HEK293 (cell line): ENCODE data around the gene MOSMO.

Experiments
- CTCF ChIA-PET: fragments of 350-600 bp; formaldehyde crosslinking; extraction: SDS; loops from one replicate; lab custom pipeline; 2021; ENCODE audit warnings: antibody characterized with exemption; lab: Yijun Ruan, JAX
- POLR2A ChIA-PET: fragments of 300-600 bp; formaldehyde crosslinking; extraction: SDS; loops from one replicate; lab custom pipeline; 2020; ENCODE audit warnings: antibody characterized with exemption, inconsistent platforms; lab: Yijun Ruan, JAX
- H3K27ac ChIP-seq: fragments of 200-500 bp; sonication (Bioruptor generic); 2 replicates; pipeline ENCODE4 v1.5.1; 2014; ENCODE audit warnings: low read depth, low read length, control low read depth, inconsistent platforms; ENCODE audit errors: extremely low read depth
- H3K36me3 ChIP-seq, 2 experiments: fragments of 200-500 bp in 1 of 2; sonication (Bioruptor generic) in 1 of 2; 1 replicate in 1 of 2; 2 replicates in 1 of 2; pipeline ENCODE4 v1.5.1; 2014 to 2017; ENCODE audit warnings: inconsistent platforms in 2 of 2, low read length in 2 of 2; ENCODE audit not compliant: control insufficient read depth in 2 of 2, insufficient read depth in 1 of 2
- H3K4me1 ChIP-seq: fragments of 200-500 bp; sonication (Bioruptor generic); 2 replicates; pipeline ENCODE4 v1.5.1; 2014; ENCODE audit warnings: mild to moderate bottlenecking, low read length, inconsistent platforms; ENCODE audit not compliant: control insufficient read depth, insufficient read depth
- H3K4me3 ChIP-seq: 2 replicates; pipeline ENCODE4 v1.5.1; 2011; ENCODE audit warnings: low read depth, mild to moderate bottlenecking, control low read depth, low read length, moderate library complexity
- H3K9me3 ChIP-seq: fragments of 200-500 bp; sonication (Bioruptor generic); 2 replicates; pipeline ENCODE4 v1.5.1; 2014; ENCODE audit warnings: low read depth, low read length, inconsistent platforms; ENCODE audit not compliant: control insufficient read depth, insufficient read depth
- ATF2 ChIP-seq: fragments of 450-650 bp; formaldehyde crosslinking; IDR thresholded peaks from 2 replicates; pipeline ENCODE4 v1.5.1; 2016; ENCODE audit warnings: missing biosample characterization, missing genetic modification characterization, low read depth
- EGR2 ChIP-seq: fragments of 450-650 bp; formaldehyde crosslinking; IDR thresholded peaks from 2 replicates; pipeline ENCODE4 v1.5.1; 2016; ENCODE audit warnings: low read depth, missing biosample characterization, missing genetic modification characterization
- GFI1B ChIP-seq: fragments of 450-650 bp; formaldehyde crosslinking; IDR thresholded peaks from 2 replicates; pipeline ENCODE4 v1.5.1; 2016; ENCODE audit warnings: missing biosample characterization, missing genetic modification characterization
- HOXA7 ChIP-seq: sonication (generic); formaldehyde crosslinking; IDR thresholded peaks from 2 replicates; pipeline ENCODE4 v1.8.1; 2022; ENCODE audit warnings: missing genetic modification reagents, borderline replicate concordance
- KLF7 ChIP-seq: fragments of 450-650 bp; formaldehyde crosslinking; IDR thresholded peaks from 2 replicates; pipeline ENCODE4 v1.5.1; 2016; ENCODE audit warnings: missing biosample characterization, missing genetic modification characterization, borderline replicate concordance
- SCRT2 ChIP-seq: fragments of 450-650 bp; formaldehyde crosslinking; IDR thresholded peaks from 2 replicates; pipeline ENCODE4 v1.5.1; 2016; ENCODE audit warnings: missing biosample characterization, missing genetic modification characterization
- TRIM28 ChIP-seq: IDR thresholded peaks from 2 replicates; pipeline ENCODE4 v1.6.1; 2011; ENCODE audit warnings: low read length, control low read depth, borderline replicate concordance
- ZBTB49 ChIP-seq: fragments of 450-650 bp; formaldehyde crosslinking; IDR thresholded peaks from 2 replicates; pipeline ENCODE4 v1.5.1; 2016; ENCODE audit warnings: missing biosample characterization, missing genetic modification characterization, low read depth
- ZFP3 ChIP-seq: fragments of 450-650 bp; formaldehyde crosslinking; IDR thresholded peaks from 2 replicates; pipeline ENCODE4 v1.5.1; 2016; ENCODE audit warnings: low read depth, missing biosample characterization, missing genetic modification characterization
- ZFP69B ChIP-seq: fragments of 450-650 bp; formaldehyde crosslinking; IDR thresholded peaks from 2 replicates; pipeline ENCODE4 v1.5.1; 2016; ENCODE audit warnings: missing biosample characterization, missing genetic modification characterization
- ZNF140 ChIP-seq: fragments of 450-650 bp; formaldehyde crosslinking; IDR thresholded peaks from 2 replicates; pipeline ENCODE4 v1.5.1; 2016; ENCODE audit warnings: missing biosample characterization, missing genetic modification characterization
- ZNF521 ChIP-seq: fragments of 450-650 bp; formaldehyde crosslinking; IDR thresholded peaks from 2 replicates; pipeline ENCODE4 v1.5.1; 2017; ENCODE audit warnings: missing biosample characterization, mild to moderate bottlenecking, missing genetic modification characterization
- ZNF600 ChIP-seq: fragments of 450-650 bp; formaldehyde crosslinking; IDR thresholded peaks from 2 replicates; pipeline ENCODE4 v1.5.1; 2016; ENCODE audit warnings: missing biosample characterization, missing genetic modification characterization
- ZNF626 ChIP-seq: fragments of 450-650 bp; sonication (Bioruptor Pico); formaldehyde crosslinking; IDR thresholded peaks from 2 replicates; pipeline ENCODE4 v1.5.1; 2018; ENCODE audit warnings: missing biosample characterization, missing genetic modification characterization, inconsistent platforms
- ZNF629 ChIP-seq: fragments of 450-650 bp; formaldehyde crosslinking; IDR thresholded peaks from 2 replicates; pipeline ENCODE4 v1.5.1; 2017; ENCODE audit warnings: missing biosample characterization, missing genetic modification characterization
- ZNF776 ChIP-seq: fragments of 450-650 bp; formaldehyde crosslinking; IDR thresholded peaks from 2 replicates; pipeline ENCODE4 v1.5.0; 2017; ENCODE audit warnings: missing biosample characterization, missing genetic modification characterization, borderline replicate concordance
- TF ChIP-seq, protein P1 (sequence below): fragments of 450-650 bp; formaldehyde crosslinking; IDR thresholded peaks from 2 replicates; pipeline ENCODE4 v1.5.1; 2016; ENCODE audit warnings: missing biosample characterization, missing genetic modification characterization
- TF ChIP-seq, protein P2 (sequence below): fragments of 450-650 bp; formaldehyde crosslinking; IDR thresholded peaks from 2 replicates; pipeline ENCODE4 v1.5.1; 2016; ENCODE audit warnings: missing biosample characterization, missing genetic modification characterization
- TF ChIP-seq, protein P3 (sequence below): fragments of 450-650 bp; formaldehyde crosslinking; IDR thresholded peaks from 2 replicates; pipeline ENCODE4 v1.5.1; 2016; ENCODE audit warnings: missing biosample characterization, missing genetic modification characterization
- TF ChIP-seq, protein P4 (sequence below): fragments of 450-650 bp; formaldehyde crosslinking; IDR thresholded peaks from 2 replicates; pipeline ENCODE4 v1.5.1; 2017; ENCODE audit warnings: missing biosample characterization, missing genetic modification characterization
- TF ChIP-seq, protein P5 (sequence below): fragments of 450-650 bp; formaldehyde crosslinking; IDR thresholded peaks from 2 replicates; pipeline ENCODE4 v1.5.1; 2016; ENCODE audit warnings: missing biosample characterization, missing genetic modification characterization
- TF ChIP-seq, protein P6 (sequence below): fragments of 450-650 bp; formaldehyde crosslinking; IDR thresholded peaks from 2 replicates; pipeline ENCODE4 v1.5.1; 2016; ENCODE audit warnings: missing biosample characterization, missing genetic modification characterization

MOSMO gene

GRCh38 chr16:21962475-21962874 is 45.4 kb upstream of the MOSMO start (continued):
- TF ChIP-seq ZNF776 (tag by site-specific recombination), result no peak
- TF ChIP-seq ZBTB49 (tag by site-specific recombination), result no peak
- TF ChIP-seq, protein P1, sequence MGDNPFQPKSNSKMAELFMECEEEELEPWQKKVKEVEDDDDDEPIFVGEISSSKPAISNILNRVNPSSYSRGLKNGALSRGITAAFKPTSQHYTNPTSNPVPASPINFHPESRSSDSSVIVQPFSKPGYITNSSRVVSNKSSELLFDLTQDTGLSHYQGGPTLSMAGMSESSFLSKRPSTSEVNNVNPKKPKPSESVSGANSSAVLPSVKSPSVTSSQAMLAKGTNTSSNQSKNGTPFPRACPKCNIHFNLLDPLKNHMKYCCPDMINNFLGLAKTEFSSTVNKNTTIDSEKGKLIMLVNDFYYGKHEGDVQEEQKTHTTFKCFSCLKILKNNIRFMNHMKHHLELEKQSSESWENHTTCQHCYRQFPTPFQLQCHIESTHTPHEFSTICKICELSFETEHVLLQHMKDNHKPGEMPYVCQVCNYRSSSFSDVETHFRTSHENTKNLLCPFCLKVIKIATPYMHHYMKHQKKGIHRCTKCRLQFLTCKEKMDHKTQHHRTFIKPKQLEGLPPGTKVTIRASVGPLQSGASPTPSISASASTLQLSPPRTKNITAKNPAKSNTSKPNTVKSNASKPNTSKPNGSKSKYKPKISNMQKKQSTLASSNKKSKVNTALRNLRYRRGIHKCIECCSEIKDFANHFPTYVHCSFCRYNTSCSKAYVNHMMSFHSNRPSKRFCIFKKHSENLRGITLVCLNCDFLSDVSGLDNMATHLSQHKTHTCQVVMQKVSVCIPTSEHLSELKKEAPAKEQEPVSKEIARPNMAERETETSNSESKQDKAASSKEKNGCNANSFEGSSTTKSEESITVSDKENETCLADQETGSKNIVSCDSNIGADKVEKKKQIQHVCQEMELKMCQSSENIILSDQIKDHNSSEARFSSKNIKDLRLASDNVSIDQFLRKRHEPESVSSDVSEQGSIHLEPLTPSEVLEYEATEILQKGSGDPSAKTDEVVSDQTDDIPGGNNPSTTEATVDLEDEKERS, result no peak
- TF ChIP-seq ZFP69B (tag by site-specific recombination), result no peak
- TF ChIP-seq, protein P2, sequence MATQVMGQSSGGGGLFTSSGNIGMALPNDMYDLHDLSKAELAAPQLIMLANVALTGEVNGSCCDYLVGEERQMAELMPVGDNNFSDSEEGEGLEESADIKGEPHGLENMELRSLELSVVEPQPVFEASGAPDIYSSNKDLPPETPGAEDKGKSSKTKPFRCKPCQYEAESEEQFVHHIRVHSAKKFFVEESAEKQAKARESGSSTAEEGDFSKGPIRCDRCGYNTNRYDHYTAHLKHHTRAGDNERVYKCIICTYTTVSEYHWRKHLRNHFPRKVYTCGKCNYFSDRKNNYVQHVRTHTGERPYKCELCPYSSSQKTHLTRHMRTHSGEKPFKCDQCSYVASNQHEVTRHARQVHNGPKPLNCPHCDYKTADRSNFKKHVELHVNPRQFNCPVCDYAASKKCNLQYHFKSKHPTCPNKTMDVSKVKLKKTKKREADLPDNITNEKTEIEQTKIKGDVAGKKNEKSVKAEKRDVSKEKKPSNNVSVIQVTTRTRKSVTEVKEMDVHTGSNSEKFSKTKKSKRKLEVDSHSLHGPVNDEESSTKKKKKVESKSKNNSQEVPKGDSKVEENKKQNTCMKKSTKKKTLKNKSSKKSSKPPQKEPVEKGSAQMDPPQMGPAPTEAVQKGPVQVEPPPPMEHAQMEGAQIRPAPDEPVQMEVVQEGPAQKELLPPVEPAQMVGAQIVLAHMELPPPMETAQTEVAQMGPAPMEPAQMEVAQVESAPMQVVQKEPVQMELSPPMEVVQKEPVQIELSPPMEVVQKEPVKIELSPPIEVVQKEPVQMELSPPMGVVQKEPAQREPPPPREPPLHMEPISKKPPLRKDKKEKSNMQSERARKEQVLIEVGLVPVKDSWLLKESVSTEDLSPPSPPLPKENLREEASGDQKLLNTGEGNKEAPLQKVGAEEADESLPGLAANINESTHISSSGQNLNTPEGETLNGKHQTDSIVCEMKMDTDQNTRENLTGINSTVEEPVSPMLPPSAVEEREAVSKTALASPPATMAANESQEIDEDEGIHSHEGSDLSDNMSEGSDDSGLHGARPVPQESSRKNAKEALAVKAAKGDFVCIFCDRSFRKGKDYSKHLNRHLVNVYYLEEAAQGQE, result no peak
- no peak for TF ChIP-seq HOXA7
- no peak for TF ChIP-seq SCRT2 (tag by site-specific recombination)
- TF ChIP-seq, protein P3, sequence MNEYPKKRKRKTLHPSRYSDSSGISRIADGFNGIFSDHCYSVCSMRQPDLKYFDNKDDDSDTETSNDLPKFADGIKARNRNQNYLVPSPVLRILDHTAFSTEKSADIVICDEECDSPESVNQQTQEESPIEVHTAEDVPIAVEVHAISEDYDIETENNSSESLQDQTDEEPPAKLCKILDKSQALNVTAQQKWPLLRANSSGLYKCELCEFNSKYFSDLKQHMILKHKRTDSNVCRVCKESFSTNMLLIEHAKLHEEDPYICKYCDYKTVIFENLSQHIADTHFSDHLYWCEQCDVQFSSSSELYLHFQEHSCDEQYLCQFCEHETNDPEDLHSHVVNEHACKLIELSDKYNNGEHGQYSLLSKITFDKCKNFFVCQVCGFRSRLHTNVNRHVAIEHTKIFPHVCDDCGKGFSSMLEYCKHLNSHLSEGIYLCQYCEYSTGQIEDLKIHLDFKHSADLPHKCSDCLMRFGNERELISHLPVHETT (tag by site-specific recombination), result no peak
- no peak for TF ChIP-seq TRIM28
- no peak for TF ChIP-seq GFI1B (tag by site-specific recombination)
- TF ChIP-seq EGR2, result no peak
- TF ChIP-seq KLF7 (tag by site-specific recombination), result no peak
- TF ChIP-seq, protein P4, sequence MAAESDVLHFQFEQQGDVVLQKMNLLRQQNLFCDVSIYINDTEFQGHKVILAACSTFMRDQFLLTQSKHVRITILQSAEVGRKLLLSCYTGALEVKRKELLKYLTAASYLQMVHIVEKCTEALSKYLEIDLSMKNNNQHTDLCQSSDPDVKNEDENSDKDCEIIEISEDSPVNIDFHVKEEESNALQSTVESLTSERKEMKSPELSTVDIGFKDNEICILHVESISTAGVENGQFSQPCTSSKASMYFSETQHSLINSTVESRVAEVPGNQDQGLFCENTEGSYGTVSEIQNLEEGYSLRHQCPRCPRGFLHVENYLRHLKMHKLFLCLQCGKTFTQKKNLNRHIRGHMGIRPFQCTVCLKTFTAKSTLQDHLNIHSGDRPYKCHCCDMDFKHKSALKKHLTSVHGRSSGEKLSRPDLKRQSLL (tag by site-specific recombination), result no peak

DNA sequence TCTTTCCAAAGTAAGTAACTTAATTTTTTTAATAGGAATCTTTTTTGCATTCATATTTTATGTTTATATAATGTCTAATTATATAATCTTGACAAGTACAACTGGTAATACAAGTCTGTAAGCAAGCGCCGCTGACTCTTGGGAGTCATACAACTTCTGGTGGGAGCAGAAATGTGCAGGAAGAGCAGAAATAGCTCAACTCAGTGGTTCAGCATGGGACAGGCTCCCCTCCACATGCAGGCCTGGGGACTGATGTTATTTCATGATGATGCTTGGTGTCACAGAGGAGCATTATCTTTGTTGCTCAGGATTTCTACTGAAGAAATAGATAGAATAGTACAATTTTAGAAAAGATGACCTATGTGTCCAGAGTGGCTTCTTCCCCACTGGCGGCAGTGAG is 44.0 kb upstream of the MOSMO start:
- ChIA-PET CTCF (no interaction called here), POLR2A (no interaction called here)
- TF ChIP-seq, protein P5, sequence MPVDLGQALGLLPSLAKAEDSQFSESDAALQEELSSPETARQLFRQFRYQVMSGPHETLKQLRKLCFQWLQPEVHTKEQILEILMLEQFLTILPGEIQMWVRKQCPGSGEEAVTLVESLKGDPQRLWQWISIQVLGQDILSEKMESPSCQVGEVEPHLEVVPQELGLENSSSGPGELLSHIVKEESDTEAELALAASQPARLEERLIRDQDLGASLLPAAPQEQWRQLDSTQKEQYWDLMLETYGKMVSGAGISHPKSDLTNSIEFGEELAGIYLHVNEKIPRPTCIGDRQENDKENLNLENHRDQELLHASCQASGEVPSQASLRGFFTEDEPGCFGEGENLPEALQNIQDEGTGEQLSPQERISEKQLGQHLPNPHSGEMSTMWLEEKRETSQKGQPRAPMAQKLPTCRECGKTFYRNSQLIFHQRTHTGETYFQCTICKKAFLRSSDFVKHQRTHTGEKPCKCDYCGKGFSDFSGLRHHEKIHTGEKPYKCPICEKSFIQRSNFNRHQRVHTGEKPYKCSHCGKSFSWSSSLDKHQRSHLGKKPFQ (tag by site-specific recombination), result no peak
- TF ChIP-seq, protein P6, sequence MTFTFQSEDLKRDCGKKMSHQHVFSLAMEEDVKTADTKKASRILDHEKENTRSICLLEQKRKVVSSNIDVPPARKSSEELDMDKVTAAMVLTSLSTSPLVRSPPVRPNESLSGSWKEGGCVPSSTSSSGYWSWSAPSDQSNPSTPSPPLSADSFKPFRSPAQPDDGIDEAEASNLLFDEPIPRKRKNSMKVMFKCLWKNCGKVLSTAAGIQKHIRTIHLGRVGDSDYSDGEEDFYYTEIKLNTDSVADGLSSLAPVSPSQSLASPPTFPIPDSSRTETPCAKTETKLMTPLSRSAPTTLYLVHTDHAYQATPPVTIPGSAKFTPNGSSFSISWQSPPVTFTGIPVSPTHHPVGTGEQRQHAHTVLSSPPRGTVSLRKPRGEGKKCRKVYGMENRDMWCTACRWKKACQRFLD (tag by site-specific recombination), result no peak
- TF ChIP-seq ZNF140, result no peak
- TF ChIP-seq ZNF626 (tag by site-specific recombination), result no peak
- no peak for TF ChIP-seq ZNF600 (tag by site-specific recombination)
- TF ChIP-seq ZNF629 (tag by site-specific recombination), result no peak
- no peak for TF ChIP-seq ZNF521 (tag by site-specific recombination)
- TF ChIP-seq ATF2 (tag by site-specific recombination), result no peak
- no peak for TF ChIP-seq ZFP3 (tag by site-specific recombination)
- no peaks in the 10 kb centered on the region for H3K9me3 ChIP-seq
- peaks cover 49 to 98% of the 10 kb centered on the region in 2 experiments for H3K36me3 ChIP-seq
- H3K27ac ChIP-seq, result no peak overlapping the region
- no peak overlapping the region for H3K4me3 ChIP-seq
- H3K4me1 ChIP-seq, result no peaks in the 10 kb centered on the region
